Stimulated activated naive CD8-positive, alpha-beta T cell treated with anti-CD3 and anti-CD28 coated beads, Interleukin-15, amount 100 ng/mL, for 72 hours (primary cell): Measurements from ENCODE around the gene TFF1.

Experiments
- ATAC-seq: fragments of 150-1000 bp; cut with Tn5 transposase; 2 replicates; pipeline ENCODE4 v1.10.0; 2021; ENCODE audit warnings: mild to moderate bottlenecking, moderate library complexity
- DNase-seq, 2 donors: peaks; one replicate each; pipeline ENCODE4 v3.0.0; 2021 to 2022
- H3K27ac Mint-ChIP-seq, 2 donors: one replicate each; pipeline ENCODE4 v1.8.0; 2022; ENCODE audit warnings: mild to moderate bottlenecking in 2 of 2, mixed read lengths in 2 of 2, moderate library complexity in 2 of 2
- H3K27me3 Mint-ChIP-seq: one replicate; pipeline ENCODE4 v1.8.0; 2022; ENCODE audit warnings: mixed read lengths
- H3K4me1 Mint-ChIP-seq: one replicate; pipeline ENCODE4 v1.8.0; 2022; ENCODE audit warnings: mild to moderate bottlenecking, mixed read lengths
- H3K4me3 Mint-ChIP-seq, 2 donors: one replicate each; pipeline ENCODE4 v1.8.0; 2022; ENCODE audit warnings: mild to moderate bottlenecking in 2 of 2, mixed read lengths in 2 of 2, moderate library complexity in 1 of 2
- H3K9me3 Mint-ChIP-seq, 2 donors: one replicate each; pipeline ENCODE4 v1.8.0; 2022; ENCODE audit warnings: mixed read lengths in 2 of 2

The TFF1 gene

DNA sequence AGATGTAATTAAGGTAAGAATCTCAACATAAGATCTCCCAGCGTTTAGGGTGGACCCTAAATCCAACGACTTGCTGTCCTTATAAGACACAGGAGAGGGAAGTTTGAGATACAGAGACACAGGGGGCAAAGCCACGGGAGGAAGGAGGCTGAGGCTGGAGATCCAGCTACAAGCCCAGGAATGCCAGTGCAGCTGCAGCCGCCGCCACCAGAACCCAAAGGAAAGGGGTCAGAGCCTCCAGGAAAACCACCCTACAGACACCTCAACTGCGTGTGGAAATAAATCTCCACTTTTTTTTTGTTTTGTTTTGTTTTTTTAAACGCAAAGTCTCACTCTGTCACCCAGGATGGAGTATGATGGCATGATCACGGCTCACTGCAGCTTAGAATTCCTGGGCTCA, 12.1 kb upstream of the TFF1 start:
- Mint-ChIP-seq H3K4me3 (no peak overlapping the region), H3K4me1 (peaks cover 44% of the 10 kb centered on the region), H3K27me3 (no peaks in the 10 kb centered on the region), H3K27ac (no peak overlapping the region), H3K9me3 (peaks cover 14 to 16% of the 10 kb centered on the region in 2 donors)
- DNase-seq: no peak
- no peak for ATAC-seq

DNA sequence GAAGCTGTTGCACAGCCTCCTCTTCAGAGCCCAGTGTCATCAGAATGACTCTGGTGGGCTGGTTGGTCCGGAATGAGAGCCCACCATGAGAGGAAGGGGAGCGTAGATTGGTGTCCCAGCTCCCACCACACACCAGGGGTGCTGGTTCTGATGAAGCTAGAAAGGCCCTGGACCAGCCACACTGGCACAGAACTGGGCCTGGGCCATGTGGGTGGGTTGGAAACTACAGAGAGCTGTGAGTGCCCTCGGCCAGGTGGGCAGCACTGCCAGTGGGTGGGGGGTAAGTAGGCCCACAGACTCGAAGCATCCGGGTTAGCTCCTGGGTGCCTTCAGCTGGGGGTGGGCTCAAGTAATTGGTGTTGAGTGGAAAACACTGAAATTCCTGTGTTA, 11.6 kb upstream of the TFF1 start:
- DNase-seq (no peak), ATAC-seq (no peak)
- H3K4me1 Mint-ChIP-seq: peaks cover 48% of the 10 kb centered on the region
- peaks cover 14 to 16% of the 10 kb centered on the region in 2 donors for H3K9me3 Mint-ChIP-seq
- no peaks in the 10 kb centered on the region for H3K27me3 Mint-ChIP-seq
- H3K27ac Mint-ChIP-seq: no peak overlapping the region
- no peak overlapping the region for H3K4me3 Mint-ChIP-seq

- peaks cover 52% of the 10 kb centered on the region for H3K4me1 Mint-ChIP-seq
- DNase-seq (no peak), ATAC-seq (no peak)
- H3K27me3 Mint-ChIP-seq: no peaks in the 10 kb centered on the region
- no peak overlapping the region for H3K4me3 Mint-ChIP-seq
- H3K9me3 Mint-ChIP-seq: peaks cover 10% of the 10 kb centered on the region in 2 donors
- peak overlapping the region in 1 of 2 donors; percentile 71 for H3K27ac Mint-ChIP-seq
Measured at GRCh38 chr21:42377211-42377950, 11.0 kb upstream of the TFF1 start.

GRCh38 chr21:42376338-42376982, 10.1 kb upstream of the TFF1 start:
- H3K4me3 Mint-ChIP-seq: no peak overlapping the region
- H3K4me1 Mint-ChIP-seq: peaks cover 60% of the 10 kb centered on the region
- peaks cover 1% of the 10 kb centered on the region in 2 donors for H3K9me3 Mint-ChIP-seq
- DNase-seq (no peak), ATAC-seq (no peak)
- peak overlapping the region in 1 of 2 donors; percentile 71 for H3K27ac Mint-ChIP-seq
- H3K27me3 Mint-ChIP-seq: no peaks in the 10 kb centered on the region

DNA sequence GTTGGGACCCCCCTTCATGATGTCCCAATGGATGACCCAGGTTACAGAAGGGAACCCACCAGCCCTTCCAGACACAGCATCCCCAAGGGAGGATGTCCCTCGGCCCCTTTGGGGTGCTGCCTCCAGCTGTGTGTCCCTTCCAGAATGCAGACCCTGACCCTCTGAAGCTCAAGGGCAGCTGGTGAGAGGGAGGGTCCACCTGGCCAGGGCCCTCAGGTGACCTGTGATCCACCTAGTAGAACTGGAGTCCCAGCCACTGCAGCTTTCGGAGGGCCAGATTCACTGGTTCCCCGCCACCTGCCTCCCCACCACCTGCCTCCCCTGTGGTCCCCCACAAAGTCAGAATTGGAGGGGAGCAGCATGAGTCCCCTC, 9.6 kb upstream of the TFF1 start:
- H3K9me3 Mint-ChIP-seq: no peaks in the 10 kb centered on the region
- ATAC-seq (no peak), DNase-seq (no peak)
- H3K27me3 Mint-ChIP-seq: no peaks in the 10 kb centered on the region
- peak overlapping the region in 1 of 2 donors; percentile 71 for H3K27ac Mint-ChIP-seq
- no peak overlapping the region for H3K4me3 Mint-ChIP-seq
- H3K4me1 Mint-ChIP-seq: peaks cover 65% of the 10 kb centered on the region

- Mint-ChIP-seq H3K27ac (peak overlapping the region; percentile 80 to 91), H3K27me3 (no peaks in the 10 kb centered on the region), H3K4me3 (peak overlapping the region; percentile 44 to 85), H3K4me1 (peaks cover 70% of the 10 kb centered on the region), H3K9me3 (no peaks in the 10 kb centered on the region)
- no peak for DNase-seq
- ATAC-seq: no peak
Measured at GRCh38 chr21:42375506-42375905, 9.2 kb upstream of the TFF1 start.

DNA sequence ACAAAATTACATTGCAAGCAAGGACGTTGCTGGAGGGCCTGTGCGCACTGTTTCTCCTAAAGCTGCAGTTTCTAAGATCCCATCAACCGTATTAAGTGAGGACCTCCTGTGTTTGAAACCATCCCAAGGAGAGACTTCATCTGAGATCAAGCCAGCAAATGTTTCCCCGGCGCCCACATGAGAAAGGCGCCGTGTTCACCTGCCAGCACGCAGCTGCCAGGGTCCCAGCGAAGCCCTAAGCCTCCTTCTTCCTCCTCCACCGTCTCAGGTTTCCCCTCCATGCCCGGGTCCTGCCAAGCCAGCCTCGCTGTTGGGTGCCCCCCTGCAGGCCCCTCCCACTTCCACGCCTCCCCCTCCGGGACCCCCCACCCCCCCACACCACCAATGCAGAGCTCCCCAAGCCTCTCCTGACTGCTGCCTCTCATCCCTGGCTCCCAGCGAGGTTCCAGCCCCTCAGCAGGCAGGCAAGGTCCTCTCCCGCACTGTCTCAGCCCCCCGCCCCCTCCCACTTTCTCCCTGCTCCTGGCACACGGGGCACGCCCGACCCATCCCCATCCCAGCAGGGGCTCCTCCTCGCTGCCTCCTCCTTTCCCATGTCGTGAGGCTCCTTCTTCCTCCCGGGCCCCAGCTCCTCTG, 8.6 kb upstream of the TFF1 start:
- no peaks in the 10 kb centered on the region for H3K9me3 Mint-ChIP-seq
- H3K4me1 Mint-ChIP-seq: peaks cover 74% of the 10 kb centered on the region
- DNase-seq: no peak
- peak overlapping the region; percentile 44 to 85 for H3K4me3 Mint-ChIP-seq
- peak overlapping the region; percentile 80 to 91 for H3K27ac Mint-ChIP-seq
- no peaks in the 10 kb centered on the region for H3K27me3 Mint-ChIP-seq
- ATAC-seq: no peak

GRCh38 chr21:42374457-42374856, 8.1 kb upstream of the TFF1 start:
- Mint-ChIP-seq H3K4me1 (peaks cover 78% of the 10 kb centered on the region), H3K9me3 (no peaks in the 10 kb centered on the region), H3K27ac (no peak overlapping the region), H3K4me3 (peak overlapping the region in 1 of 2 donors; percentile 57), H3K27me3 (no peaks in the 10 kb centered on the region)
- ATAC-seq (no peak), DNase-seq (no peak)

DNA sequence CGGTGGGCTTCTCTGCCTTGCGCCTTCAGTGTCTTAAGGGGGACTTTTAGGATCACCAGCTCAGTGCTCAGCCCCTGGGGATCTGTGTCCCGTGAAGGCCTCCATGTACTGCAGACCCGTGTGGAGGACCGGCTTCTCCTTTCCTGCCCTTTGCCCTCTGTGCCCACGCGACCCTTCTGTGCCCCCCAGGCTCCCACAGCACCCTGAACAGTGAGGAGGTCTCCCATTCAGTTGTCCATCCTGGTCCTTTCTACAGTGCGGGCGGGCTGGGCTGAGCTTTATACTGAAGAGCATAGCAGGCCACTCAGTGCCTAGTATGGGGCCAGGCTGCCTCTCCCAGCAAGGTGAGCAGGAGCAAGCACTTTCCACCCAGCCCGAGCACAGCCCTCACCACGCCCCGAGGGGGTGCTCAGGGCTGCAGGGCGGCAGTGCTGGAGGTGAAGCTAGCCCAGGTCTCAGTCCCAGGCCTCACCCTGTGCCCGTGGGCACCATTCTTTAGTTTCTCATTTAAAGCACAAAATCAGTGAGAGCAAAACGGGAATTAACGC, 7.6 kb upstream of the TFF1 start:
- peak; percentile 3 for ATAC-seq
- H3K4me1 Mint-ChIP-seq: peaks cover 83% of the 10 kb centered on the region
- no peaks in the 10 kb centered on the region for H3K27me3 Mint-ChIP-seq
- no peaks in the 10 kb centered on the region for H3K9me3 Mint-ChIP-seq
- peak overlapping the region in 1 of 2 donors; percentile 57 for H3K4me3 Mint-ChIP-seq
- DNase-seq: no peak
- H3K27ac Mint-ChIP-seq: peak overlapping the region in 1 of 2 donors; percentile 65

GRCh38 chr21:42373196-42373907, 7.0 kb upstream of the TFF1 start:
- peak overlapping the region; percentile 22 to 57 for H3K4me3 Mint-ChIP-seq
- ATAC-seq (peak; percentile 74), DNase-seq (peak; percentile 29 to 34)
- peak overlapping the region; percentile 65 to 77 for H3K27ac Mint-ChIP-seq
- H3K9me3 Mint-ChIP-seq: no peaks in the 10 kb centered on the region
- no peaks in the 10 kb centered on the region for H3K27me3 Mint-ChIP-seq
- peaks cover 85% of the 10 kb centered on the region for H3K4me1 Mint-ChIP-seq

GRCh38 chr21:42370894-42371654, 4.7 kb upstream of the TFF1 start:
- H3K4me1 Mint-ChIP-seq: peaks cover 81% of the 10 kb centered on the region
- no peaks in the 10 kb centered on the region for H3K9me3 Mint-ChIP-seq
- peak overlapping the region in 1 of 2 donors; percentile 11 for H3K4me3 Mint-ChIP-seq
- no peak for ATAC-seq
- H3K27ac Mint-ChIP-seq: peak overlapping the region; percentile 42 to 48
- DNase-seq: no peak
- H3K27me3 Mint-ChIP-seq: no peaks in the 10 kb centered on the region

- no peaks in the 10 kb centered on the region for H3K9me3 Mint-ChIP-seq
- no peak for DNase-seq
- peaks cover 73% of the 10 kb centered on the region for H3K4me1 Mint-ChIP-seq
- no peak for ATAC-seq
- H3K27me3 Mint-ChIP-seq: no peaks in the 10 kb centered on the region
- H3K4me3 Mint-ChIP-seq: no peak overlapping the region
- H3K27ac Mint-ChIP-seq: peak overlapping the region in 1 of 2 donors; percentile 65
Measured at GRCh38 chr21:42369821-42370220, 3.5 kb upstream of the TFF1 start.

DNA sequence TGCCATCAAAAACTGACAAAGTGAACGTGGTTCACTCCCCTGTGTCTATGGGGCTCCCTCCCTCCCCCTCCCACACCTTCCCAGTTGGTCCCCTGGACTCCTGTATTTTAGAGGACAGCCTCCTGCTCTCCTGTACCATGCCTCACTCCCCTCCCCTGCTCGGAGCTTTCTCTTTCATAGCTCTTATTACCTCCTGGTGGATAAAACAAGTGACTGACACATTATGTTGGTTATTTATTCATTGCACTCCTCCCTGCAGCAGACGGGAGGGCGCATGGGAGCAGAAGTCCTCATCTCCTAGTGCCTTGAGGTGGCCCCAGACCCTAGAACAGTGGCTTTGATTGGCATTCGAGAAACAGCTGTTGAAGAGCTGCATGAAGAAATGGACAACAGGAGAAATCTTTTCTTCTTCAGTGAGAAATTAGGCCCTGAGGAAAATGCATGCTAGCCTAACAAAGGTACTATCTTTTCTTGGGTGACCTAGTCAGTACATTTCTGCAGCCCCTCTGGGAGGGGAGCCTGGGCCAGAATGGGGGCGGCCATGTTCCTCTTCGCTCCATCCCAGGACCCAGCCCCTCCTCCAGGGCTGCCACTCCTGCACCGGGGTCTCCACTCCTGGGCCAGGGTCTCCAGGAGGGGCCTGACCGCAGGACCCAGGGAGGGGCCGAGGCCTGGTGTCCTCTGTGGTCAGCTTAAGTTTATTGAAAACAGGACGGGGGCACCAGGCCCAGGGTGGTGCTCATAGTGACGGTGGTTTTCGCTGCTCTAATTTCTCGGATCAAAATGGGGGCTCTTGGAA, 1.2 kb upstream of the TFF1 start:
- no peaks in the 10 kb centered on the region for H3K9me3 Mint-ChIP-seq
- peak overlapping the region; percentile 75 to 93 for H3K27ac Mint-ChIP-seq
- H3K4me1 Mint-ChIP-seq: peaks cover 70% of the 10 kb centered on the region
- no peak for ATAC-seq
- H3K4me3 Mint-ChIP-seq: no peak overlapping the region
- H3K27me3 Mint-ChIP-seq: no peaks in the 10 kb centered on the region
- no peak for DNase-seq

DNA sequence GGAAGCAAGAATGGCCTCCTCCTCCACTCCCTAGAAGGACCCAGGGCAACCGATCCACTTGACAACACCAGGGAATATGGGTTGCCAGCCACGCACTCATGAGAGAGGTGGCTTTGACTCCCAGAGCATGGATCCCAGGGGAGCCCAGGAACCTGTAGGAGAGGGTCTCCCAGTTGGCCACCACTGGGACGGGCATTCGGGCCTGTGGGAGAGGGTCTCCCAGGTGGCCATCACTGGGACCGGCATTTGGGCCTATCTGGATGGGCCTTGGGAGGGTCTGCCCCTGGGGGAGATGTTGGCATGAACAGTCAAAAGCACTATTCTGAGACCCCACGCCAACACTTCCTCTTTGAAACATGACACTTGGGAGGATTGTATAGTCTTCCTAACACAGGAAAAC, 565 bp downstream of the TFF1 start:
- DNase-seq (no peak), ATAC-seq (no peak)
- Mint-ChIP-seq H3K4me3 (no peak overlapping the region), H3K27ac (peak overlapping the region in 1 of 2 donors; percentile 72), H3K27me3 (peaks cover 10% of the 10 kb centered on the region), H3K4me1 (peaks cover 63% of the 10 kb centered on the region), H3K9me3 (no peaks in the 10 kb centered on the region)
